Measurements from ENCODE around the gene BOD1L2. TPM values are rescaled to one million over a fixed set of nuclear protein-coding genes. Genes with fewer than 3 reads are reported as not detected.

Gene BOD1L2
- total RNA-seq, 1 experiment from 2014 or later = not detected

DNA sequence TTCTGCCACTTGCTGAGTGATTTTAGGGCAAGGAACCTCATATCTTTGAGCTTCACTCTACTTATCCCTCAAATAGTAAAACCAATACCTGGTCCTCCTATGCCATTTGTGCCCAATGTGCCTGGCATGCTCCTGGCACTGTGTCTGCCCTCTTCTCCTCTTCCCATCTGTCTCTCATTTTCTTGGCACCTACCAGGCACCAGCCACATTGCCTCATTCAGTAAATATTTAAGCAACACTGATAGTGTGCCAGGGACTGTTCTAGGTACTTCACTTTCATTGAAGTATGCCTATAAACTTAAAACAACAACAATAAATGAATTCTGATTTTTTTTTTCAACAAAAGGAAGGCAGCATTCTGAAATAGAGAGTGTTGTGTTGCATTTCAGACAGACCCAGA, 15.1 kb upstream of the BOD1L2 start:
- ChIA-PET RAD21 (ENCODE audit: low non-redundant PET in 1 of 2, low total read pairs in 2 of 2, uncharacterized antibody in 2 of 2, unreplicated experiment in 2 of 2) (no interaction called here), CTCF (no interaction called here), POLR2A (no interaction called here)
- Histone ChIP-seq H3K27me3 (ENCODE audit: insufficient read depth, low read length) (peaks cover 63% of the 10 kb centered on the region), H3K79me2 (ENCODE audit: insufficient read depth, low read length) (no peaks in the 10 kb centered on the region), H3K9me3 (ENCODE audit: control insufficient read depth in 1 of 2, insufficient read depth in 1 of 2, low read depth in 1 of 2, low read length in 2 of 2) (no peaks in the 10 kb centered on the region), H2AFZ (ENCODE audit: low read depth, low read length, poor library complexity, severe bottlenecking) (no peak overlapping the region), H4K20me1 (ENCODE audit: insufficient read depth) (no peaks in the 10 kb centered on the region), H3K4me2 (ENCODE audit: low read length) (no peak overlapping the region), H3K36me3 (ENCODE audit: control insufficient read depth in 1 of 2, insufficient read depth in 2 of 2, low read length in 2 of 2) (no peaks in the 10 kb centered on the region), H3K4me3 (replicated peaks in 1 of 2; ENCODE audit: low read depth in 1 of 2, low read length in 2 of 2) (no peak overlapping the region), H3K9ac (ENCODE audit: low read length) (no peak overlapping the region), H3K4me1 (ENCODE audit: control insufficient read depth in 1 of 2, insufficient read depth in 2 of 2, low read length in 2 of 2) (no peaks in the 10 kb centered on the region), H3K9me2 (ENCODE audit: insufficient read depth) (no peaks in the 10 kb centered on the region), H3K27ac (ENCODE audit: low read depth, low read length) (no peak overlapping the region)
- DNase-seq (ENCODE audit: low read depth, low spot score) (no peak), ATAC-seq (no peak)
- BruUV-seq (replicated peaks) = no TSS peak
- intact Hi-C loops (cut with micrococcal nuclease) = no loop called here
- TF ChIP-seq FOSL1 (IDR thresholded peaks at IDR 0.05; ENCODE audit: low read depth) = no peak
- TF ChIP-seq, protein P1, sequence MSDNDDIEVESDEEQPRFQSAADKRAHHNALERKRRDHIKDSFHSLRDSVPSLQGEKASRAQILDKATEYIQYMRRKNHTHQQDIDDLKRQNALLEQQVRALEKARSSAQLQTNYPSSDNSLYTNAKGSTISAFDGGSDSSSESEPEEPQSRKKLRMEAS (IDR thresholded peaks at IDR 0.05) = no peak
- TF ChIP-seq ZBTB33 (IDR thresholded peaks at IDR 0.05; ENCODE audit: extremely low read depth, insufficient replicate concordance, low read length) = no peak
- TF ChIP-seq TCF7L2 (IDR thresholded peaks at IDR 0.05; ENCODE audit: borderline replicate concordance, extremely low read depth, insufficient read depth, insufficient read length) = no peak
- no peak for TF ChIP-seq YY1 (IDR thresholded peaks at IDR 0.05; ENCODE audit: extremely low read depth, insufficient replicate concordance, low read depth, low read length)
- TF ChIP-seq JUND (IDR thresholded peaks at IDR 0.05) = no peak
- TF ChIP-seq ZNF274 (IDR thresholded peaks at IDR 0.05; ENCODE audit: low read depth, low read length) = no peak
- TF ChIP-seq SP1 (IDR thresholded peaks at IDR 0.05; ENCODE audit: low read depth) = no peak
- TF ChIP-seq SRF (IDR thresholded peaks at IDR 0.05; ENCODE audit: low read depth) = no peak
- TF ChIP-seq ATF3 (IDR thresholded peaks at IDR 0.05) = no peak
- TF ChIP-seq CTCF (IDR thresholded peaks at IDR 0.05 in 2 of 3, conservative IDR thresholded peaks at IDR 0.05 in 1 of 3; ENCODE audit: borderline replicate concordance in 1 of 3, insufficient read depth in 1 of 3, low read depth in 2 of 3, low read length in 2 of 3) = no peak
- TF ChIP-seq EZH2phosphoT487 (IDR thresholded peaks at IDR 0.05; ENCODE audit: borderline replicate concordance) = no peak
- TF ChIP-seq CEBPB (IDR thresholded peaks at IDR 0.05; ENCODE audit: low read depth) = no peak
- no peak for TF ChIP-seq RAD21 (IDR thresholded peaks at IDR 0.05; ENCODE audit: low read depth)
- TF ChIP-seq ZFX (IDR thresholded peaks at IDR 0.05) = no peak

All from HCT116 (cell line).